ENCODE measurements around the gene DISP2. TPM values are rescaled to one million over a fixed set of nuclear protein-coding genes. Genes with fewer than 3 reads are reported as not detected.

The DISP2 gene
- total and polyA plus RNA-seq, 9 of the 15 experiments (the other 6 are each of a cell fraction or from before 2014, with no cell fraction given): 0.06 to 0.89 (median 0.15) TPM; not detected in 1

DNA sequence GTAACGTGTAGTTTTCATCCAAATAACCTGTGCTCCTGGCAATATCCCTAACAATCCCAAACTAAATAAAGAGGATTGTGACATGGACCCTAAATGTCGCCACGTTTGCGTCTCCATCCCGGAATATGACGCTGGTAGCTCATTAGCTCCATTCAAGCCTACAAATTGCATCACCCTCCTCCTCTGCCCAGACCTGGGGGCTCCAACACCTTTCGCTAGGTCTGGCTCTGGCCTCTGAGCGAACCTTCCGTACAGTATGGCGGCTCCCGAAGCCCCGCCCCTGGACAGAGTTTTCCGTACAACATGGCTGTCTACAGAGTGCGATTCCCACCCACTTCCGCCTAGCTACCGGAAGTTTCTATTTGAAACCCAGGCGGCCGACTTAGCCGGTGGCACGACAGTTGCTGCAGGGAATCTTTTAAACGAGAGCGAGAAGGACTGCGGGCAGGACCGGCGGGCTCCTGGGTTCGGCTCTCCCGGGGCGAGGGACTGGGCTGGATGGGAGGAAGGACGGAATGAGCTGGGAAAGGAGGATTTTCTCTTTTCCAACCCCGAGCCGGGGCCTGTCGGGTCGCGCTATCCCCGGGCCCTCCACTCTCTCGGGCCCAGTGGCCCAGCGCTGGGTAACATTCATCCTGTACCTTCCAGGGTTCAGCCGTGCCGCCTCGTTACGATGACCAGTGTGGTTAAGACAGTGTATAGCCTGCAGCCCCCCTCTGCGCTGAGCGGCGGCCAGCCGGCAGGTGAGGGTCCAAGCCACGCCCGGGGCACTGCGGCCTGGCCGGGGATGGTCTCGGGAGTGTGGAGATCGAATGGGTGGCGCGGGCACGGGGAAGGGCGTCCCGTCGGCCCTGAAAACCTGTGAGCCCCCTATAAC is 24.8 kb downstream of the DISP2 start, which contains the start of gene KNSTRN (continued):
- TF ChIP-seq BRCA1 (IDR thresholded peaks at IDR 0.05) (no peak), BRCA1 (CRISPR knock-in tag; IDR thresholded peaks at IDR 0.05) (no peak), MCM3 (IDR thresholded peaks at IDR 0.05) (no peak), BACH1 (tag; IDR thresholded peaks at IDR 0.05) (no peak; the same call in 1 of the 2 replicates), NFRKB (IDR thresholded peaks at IDR 0.05; ENCODE audit: low read depth) (no peak)
- TF ChIP-seq, protein P1, sequence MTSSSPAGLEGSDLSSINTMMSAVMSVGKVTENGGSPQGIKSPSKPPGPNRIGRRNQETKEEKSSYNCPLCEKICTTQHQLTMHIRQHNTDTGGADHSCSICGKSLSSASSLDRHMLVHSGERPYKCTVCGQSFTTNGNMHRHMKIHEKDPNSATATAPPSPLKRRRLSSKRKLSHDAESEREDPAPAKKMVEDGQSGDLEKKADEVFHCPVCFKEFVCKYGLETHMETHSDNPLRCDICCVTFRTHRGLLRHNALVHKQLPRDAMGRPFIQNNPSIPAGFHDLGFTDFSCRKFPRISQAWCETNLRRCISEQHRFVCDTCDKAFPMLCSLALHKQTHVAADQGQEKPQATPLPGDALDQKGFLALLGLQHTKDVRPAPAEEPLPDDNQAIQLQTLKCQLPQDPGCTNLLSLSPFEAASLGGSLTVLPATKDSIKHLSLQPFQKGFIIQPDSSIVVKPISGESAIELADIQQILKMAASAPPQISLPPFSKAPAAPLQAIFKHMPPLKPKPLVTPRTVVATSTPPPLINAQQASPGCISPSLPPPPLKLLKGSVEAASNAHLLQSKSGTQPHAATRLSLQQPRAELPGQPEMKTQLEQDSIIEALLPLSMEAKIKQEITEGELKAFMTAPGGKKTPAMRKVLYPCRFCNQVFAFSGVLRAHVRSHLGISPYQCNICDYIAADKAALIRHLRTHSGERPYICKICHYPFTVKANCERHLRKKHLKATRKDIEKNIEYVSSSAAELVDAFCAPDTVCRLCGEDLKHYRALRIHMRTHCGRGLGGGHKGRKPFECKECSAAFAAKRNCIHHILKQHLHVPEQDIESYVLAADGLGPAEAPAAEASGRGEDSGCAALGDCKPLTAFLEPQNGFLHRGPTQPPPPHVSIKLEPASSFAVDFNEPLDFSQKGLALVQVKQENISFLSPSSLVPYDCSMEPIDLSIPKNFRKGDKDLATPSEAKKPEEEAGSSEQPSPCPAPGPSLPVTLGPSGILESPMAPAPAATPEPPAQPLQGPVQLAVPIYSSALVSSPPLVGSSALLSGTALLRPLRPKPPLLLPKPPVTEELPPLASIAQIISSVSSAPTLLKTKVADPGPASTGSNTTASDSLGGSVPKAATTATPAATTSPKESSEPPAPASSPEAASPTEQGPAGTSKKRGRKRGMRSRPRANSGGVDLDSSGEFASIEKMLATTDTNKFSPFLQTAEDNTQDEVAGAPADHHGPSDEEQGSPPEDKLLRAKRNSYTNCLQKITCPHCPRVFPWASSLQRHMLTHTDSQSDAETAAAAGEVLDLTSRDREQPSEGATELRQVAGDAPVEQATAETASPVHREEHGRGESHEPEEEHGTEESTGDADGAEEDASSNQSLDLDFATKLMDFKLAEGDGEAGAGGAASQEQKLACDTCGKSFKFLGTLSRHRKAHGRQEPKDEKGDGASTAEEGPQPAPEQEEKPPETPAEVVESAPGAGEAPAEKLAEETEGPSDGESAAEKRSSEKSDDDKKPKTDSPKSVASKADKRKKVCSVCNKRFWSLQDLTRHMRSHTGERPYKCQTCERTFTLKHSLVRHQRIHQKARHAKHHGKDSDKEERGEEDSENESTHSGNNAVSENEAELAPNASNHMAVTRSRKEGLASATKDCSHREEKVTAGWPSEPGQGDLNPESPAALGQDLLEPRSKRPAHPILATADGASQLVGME (CRISPR knock-in tag; IDR thresholded peaks at IDR 0.05): no peak
- TF ChIP-seq, protein P2, sequence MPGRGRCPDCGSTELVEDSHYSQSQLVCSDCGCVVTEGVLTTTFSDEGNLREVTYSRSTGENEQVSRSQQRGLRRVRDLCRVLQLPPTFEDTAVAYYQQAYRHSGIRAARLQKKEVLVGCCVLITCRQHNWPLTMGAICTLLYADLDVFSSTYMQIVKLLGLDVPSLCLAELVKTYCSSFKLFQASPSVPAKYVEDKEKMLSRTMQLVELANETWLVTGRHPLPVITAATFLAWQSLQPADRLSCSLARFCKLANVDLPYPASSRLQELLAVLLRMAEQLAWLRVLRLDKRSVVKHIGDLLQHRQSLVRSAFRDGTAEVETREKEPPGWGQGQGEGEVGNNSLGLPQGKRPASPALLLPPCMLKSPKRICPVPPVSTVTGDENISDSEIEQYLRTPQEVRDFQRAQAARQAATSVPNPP (IDR thresholded peaks at IDR 0.05; ENCODE audit: borderline replicate concordance, insufficient read depth, insufficient read length): no peak
- TF ChIP-seq, protein P3, sequence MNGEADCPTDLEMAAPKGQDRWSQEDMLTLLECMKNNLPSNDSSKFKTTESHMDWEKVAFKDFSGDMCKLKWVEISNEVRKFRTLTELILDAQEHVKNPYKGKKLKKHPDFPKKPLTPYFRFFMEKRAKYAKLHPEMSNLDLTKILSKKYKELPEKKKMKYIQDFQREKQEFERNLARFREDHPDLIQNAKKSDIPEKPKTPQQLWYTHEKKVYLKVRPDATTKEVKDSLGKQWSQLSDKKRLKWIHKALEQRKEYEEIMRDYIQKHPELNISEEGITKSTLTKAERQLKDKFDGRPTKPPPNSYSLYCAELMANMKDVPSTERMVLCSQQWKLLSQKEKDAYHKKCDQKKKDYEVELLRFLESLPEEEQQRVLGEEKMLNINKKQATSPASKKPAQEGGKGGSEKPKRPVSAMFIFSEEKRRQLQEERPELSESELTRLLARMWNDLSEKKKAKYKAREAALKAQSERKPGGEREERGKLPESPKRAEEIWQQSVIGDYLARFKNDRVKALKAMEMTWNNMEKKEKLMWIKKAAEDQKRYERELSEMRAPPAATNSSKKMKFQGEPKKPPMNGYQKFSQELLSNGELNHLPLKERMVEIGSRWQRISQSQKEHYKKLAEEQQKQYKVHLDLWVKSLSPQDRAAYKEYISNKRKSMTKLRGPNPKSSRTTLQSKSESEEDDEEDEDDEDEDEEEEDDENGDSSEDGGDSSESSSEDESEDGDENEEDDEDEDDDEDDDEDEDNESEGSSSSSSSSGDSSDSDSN (IDR thresholded peaks at IDR 0.05; ENCODE audit: borderline replicate concordance in 1 of 2, low read depth in 2 of 2, low read length in 2 of 2): peak; percentile 51 to 70; a peak in 2 of 4 replicates
- TF ChIP-seq, protein P4, sequence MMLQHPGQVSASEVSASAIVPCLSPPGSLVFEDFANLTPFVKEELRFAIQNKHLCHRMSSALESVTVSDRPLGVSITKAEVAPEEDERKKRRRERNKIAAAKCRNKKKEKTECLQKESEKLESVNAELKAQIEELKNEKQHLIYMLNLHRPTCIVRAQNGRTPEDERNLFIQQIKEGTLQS (IDR thresholded peaks at IDR 0.05): peak; percentile 71
- TF ChIP-seq, protein P4 (CRISPR knock-in tag; conservative IDR thresholded peaks at IDR 0.05): 0 out of 2 replicates have a peak, but pooled peaks have one; percentile 69
- TF ChIP-seq, protein P5, sequence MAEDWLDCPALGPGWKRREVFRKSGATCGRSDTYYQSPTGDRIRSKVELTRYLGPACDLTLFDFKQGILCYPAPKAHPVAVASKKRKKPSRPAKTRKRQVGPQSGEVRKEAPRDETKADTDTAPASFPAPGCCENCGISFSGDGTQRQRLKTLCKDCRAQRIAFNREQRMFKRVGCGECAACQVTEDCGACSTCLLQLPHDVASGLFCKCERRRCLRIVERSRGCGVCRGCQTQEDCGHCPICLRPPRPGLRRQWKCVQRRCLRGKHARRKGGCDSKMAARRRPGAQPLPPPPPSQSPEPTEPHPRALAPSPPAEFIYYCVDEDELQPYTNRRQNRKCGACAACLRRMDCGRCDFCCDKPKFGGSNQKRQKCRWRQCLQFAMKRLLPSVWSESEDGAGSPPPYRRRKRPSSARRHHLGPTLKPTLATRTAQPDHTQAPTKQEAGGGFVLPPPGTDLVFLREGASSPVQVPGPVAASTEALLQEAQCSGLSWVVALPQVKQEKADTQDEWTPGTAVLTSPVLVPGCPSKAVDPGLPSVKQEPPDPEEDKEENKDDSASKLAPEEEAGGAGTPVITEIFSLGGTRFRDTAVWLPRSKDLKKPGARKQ (CRISPR knock-in tag; IDR thresholded peaks at IDR 0.05): no peak

Data from K562 (cell line).